T-helper 1 cell treated with Interleukin-12 subunit alpha and Interleukin-12 subunit beta and Interleukin-4 antibody, amounts not matched to agents 30 μg/mL and 1 μg/mL, for 36 hours (primary cell): Measurements from ENCODE around the gene DCAF5.

Experiments
- H3K27ac Mint-ChIP-seq: one replicate; pipeline ENCODE4 v1.8.0; 2021; ENCODE audit warnings: mild to moderate bottlenecking, mixed read lengths
- H3K27me3 Mint-ChIP-seq: one replicate; pipeline ENCODE4 v1.8.0; 2021; ENCODE audit warnings: low read depth, mixed read lengths
- H3K36me3 Mint-ChIP-seq: one replicate; pipeline ENCODE4 v1.8.0; 2021; ENCODE audit warnings: low read depth, mixed read lengths
- H3K4me1 Mint-ChIP-seq: one replicate; pipeline ENCODE4 v1.8.0; 2021; ENCODE audit warnings: low read depth, mixed read lengths
- H3K4me3 Mint-ChIP-seq: one replicate; pipeline ENCODE4 v1.8.0; 2021; ENCODE audit warnings: mild to moderate bottlenecking, moderate library complexity, mixed read lengths
- H3K9me3 Mint-ChIP-seq: one replicate; pipeline ENCODE4 v1.8.0; 2021; ENCODE audit warnings: mixed read lengths

The DCAF5 gene

DNA sequence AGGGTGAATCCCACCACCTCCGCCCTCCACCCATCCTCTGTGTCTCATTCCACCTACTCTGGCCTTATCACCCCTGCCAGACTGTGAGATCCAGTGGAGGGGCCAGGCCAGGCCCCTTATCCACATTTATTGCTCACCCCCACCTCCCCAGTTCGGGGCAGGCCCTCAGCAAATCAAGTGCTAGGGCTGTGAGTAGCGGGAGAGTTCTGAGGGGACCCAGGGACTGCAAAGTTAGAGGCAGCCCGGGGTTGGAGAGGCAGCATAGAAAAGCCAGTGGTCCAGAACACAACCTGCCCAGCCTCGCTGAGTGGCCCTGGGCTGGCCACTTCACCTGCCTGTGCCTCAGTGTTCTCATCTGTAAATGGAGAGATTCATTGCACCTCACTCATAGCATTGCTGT, 146.6 kb downstream of the DCAF5 start:
- Mint-ChIP-seq H3K27ac (no peak overlapping the region), H3K36me3 (no peaks in the 10 kb centered on the region), H3K27me3 (peaks cover 4% of the 10 kb centered on the region), H3K4me1 (peaks cover 4% of the 10 kb centered on the region), H3K9me3 (no peaks in the 10 kb centered on the region), H3K4me3 (no peak overlapping the region)

DNA sequence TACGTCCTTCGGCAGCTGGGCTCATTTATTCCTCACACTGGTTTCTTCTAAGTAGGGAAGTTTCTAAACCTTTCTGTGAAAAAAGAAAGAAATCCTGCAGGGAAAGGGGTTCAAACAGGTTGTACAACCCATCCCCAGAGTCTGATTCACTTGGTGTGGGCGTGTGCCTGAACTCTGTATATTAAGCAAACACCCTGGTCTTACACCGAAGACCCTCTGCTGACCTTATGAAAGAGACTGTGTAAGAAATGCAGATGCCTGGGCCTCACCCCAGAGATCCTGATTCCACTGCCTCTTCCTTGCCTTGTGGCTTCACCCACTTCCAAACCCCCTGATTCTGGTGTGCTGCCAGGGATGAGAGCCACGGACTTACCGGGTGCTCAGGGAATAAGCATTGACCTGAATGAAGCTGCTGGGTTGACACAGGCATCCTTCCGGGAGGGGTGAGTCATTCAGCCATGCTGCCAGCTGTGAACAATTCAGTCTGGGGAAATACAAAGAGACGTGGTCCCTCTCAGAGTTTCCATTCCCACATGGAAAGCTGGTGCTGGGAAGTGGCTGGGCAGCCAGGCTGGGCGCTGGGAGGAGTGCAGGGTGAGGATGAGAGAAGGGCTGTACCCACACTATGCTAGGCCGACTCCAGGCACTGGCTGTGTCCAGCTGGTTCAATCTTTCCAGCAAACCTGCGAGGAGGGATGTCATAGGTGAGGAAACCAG, 147.3 kb downstream of the DCAF5 start:
- Mint-ChIP-seq H3K4me1 (peaks cover 4% of the 10 kb centered on the region), H3K27me3 (peaks cover 4% of the 10 kb centered on the region), H3K9me3 (no peaks in the 10 kb centered on the region), H3K36me3 (no peaks in the 10 kb centered on the region), H3K4me3 (no peak overlapping the region), H3K27ac (no peak overlapping the region)

GRCh38 chr14:69004731-69005431, 148.0 kb downstream of the DCAF5 start:
- Mint-ChIP-seq H3K4me3 (no peak overlapping the region), H3K4me1 (peaks cover 4% of the 10 kb centered on the region), H3K27ac (no peak overlapping the region), H3K27me3 (peaks cover 4% of the 10 kb centered on the region), H3K36me3 (no peaks in the 10 kb centered on the region), H3K9me3 (no peaks in the 10 kb centered on the region)

GRCh38 chr14:69003626-69004025, 149.3 kb downstream of the DCAF5 start:
- Mint-ChIP-seq H3K4me3 (no peak overlapping the region), H3K36me3 (no peaks in the 10 kb centered on the region), H3K4me1 (peaks cover 4% of the 10 kb centered on the region), H3K9me3 (no peaks in the 10 kb centered on the region), H3K27ac (no peak overlapping the region), H3K27me3 (peaks cover 4% of the 10 kb centered on the region)

DNA sequence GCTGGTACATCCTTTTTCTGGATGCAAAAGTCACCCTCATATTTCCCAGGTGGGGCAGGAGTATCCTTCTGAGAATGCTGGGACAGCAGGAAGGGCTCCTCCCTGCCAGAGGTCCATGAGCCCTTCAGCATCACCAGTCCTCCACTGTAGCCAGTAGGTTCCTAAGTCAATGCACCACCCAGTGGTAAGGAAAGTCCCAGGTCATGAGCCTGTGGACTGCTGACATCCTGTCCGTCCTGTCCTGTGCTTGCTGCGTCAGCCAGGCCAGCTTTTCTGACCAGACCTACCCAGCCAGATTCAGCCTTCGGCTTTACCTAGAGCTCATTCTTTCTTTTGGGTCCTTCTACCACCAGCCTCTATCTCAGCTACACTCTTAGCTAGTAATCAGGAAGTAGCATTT, 150.8 kb downstream of the DCAF5 start:
- peaks cover 4% of the 10 kb centered on the region for H3K27me3 Mint-ChIP-seq
- H3K27ac Mint-ChIP-seq: no peak overlapping the region
- H3K4me1 Mint-ChIP-seq: peaks cover 4% of the 10 kb centered on the region
- no peaks in the 10 kb centered on the region for H3K36me3 Mint-ChIP-seq
- H3K9me3 Mint-ChIP-seq: no peaks in the 10 kb centered on the region
- no peak overlapping the region for H3K4me3 Mint-ChIP-seq

GRCh38 chr14:69001375-69001774, 151.5 kb downstream of the DCAF5 start:
- H3K27me3 Mint-ChIP-seq: peaks cover 4% of the 10 kb centered on the region
- no peak overlapping the region for H3K27ac Mint-ChIP-seq
- no peaks in the 10 kb centered on the region for H3K9me3 Mint-ChIP-seq
- peaks cover 4% of the 10 kb centered on the region for H3K4me1 Mint-ChIP-seq
- no peak overlapping the region for H3K4me3 Mint-ChIP-seq
- H3K36me3 Mint-ChIP-seq: no peaks in the 10 kb centered on the region
